K562 (cell line): ENCODE data around the gene BMF. TPM values are rescaled to one million over a fixed set of nuclear protein-coding genes. Genes with fewer than 3 reads are reported as not detected.

ENCODE experiments used
- AFF1 ChIP-seq, 2 experiments: fragments of 450-650 bp; IDR thresholded peaks; 2 replicates each; pipeline ENCODE4 v1.6.1; 2018; ENCODE audit warnings: mild to moderate bottlenecking in 2 of 2, low read depth in 1 of 2; ENCODE audit not compliant: partially characterized antibody in 2 of 2
- BCOR ChIP-seq: fragments of 450-650 bp; IDR thresholded peaks from 2 replicates; pipeline ENCODE4 v1.6.1; 2016
- CHD1 ChIP-seq: fragments of 200-600 bp; sonication (generic); IDR thresholded peaks from one replicate; pipeline ENCODE4 v1.6.1; 2012; ENCODE audit warnings: mild to moderate bottlenecking, moderate library complexity, low read length, inconsistent platforms
- HNRNPK ChIP-seq: fragments of 200-400 bp; formaldehyde crosslinking; IDR thresholded peaks from one replicate; pipeline ENCODE4 v1.6.1; 2018; ENCODE audit warnings: mild to moderate bottlenecking, low read depth, low read length; ENCODE audit not compliant: poor library complexity, severe bottlenecking
- HOXB6 ChIP-seq: fragments of 250-450 bp; sonication (Bioruptor Pico); IDR thresholded peaks from 2 replicates; pipeline ENCODE4 v1.5.1; 2022; ENCODE audit warnings: mild to moderate bottlenecking, borderline replicate concordance
- NFIC ChIP-seq: fragments of 450-650 bp; IDR thresholded peaks from 2 replicates; pipeline ENCODE4 v1.6.1; 2017; ENCODE audit warnings: mild to moderate bottlenecking, inconsistent platforms
- RERE ChIP-seq: sonication (generic); formaldehyde crosslinking; IDR thresholded peaks from 2 replicates; pipeline ENCODE4 v1.8.0; 2023; ENCODE audit warnings: missing genetic modification reagents, mild to moderate bottlenecking, borderline replicate concordance
- SMAD1 ChIP-seq: fragments of 150-350 bp; IDR thresholded peaks from 2 replicates; pipeline ENCODE4 v1.6.1; 2014; ENCODE audit warnings: low read length, low read depth; ENCODE audit not compliant: partially characterized antibody
- SREBF2 ChIP-seq: sonication (generic); formaldehyde crosslinking; IDR thresholded peaks from 2 replicates; pipeline ENCODE4 v1.4.0; 2020; ENCODE audit warnings: mild to moderate bottlenecking, missing genetic modification reagents
- ZBTB34 ChIP-seq: fragments of 250-450 bp; sonication (Bioruptor Pico); IDR thresholded peaks from 2 replicates; pipeline ENCODE4 v1.8.0; 2021; ENCODE audit warnings: mild to moderate bottlenecking, moderate library complexity
- ZFPM2 ChIP-seq: fragments of 250-450 bp; sonication (Bioruptor Pico); IDR thresholded peaks from 2 replicates; pipeline ENCODE4 v1.5.1; 2022; ENCODE audit warnings: mild to moderate bottlenecking
- ZNF232 ChIP-seq: sonication (generic); formaldehyde crosslinking; IDR thresholded peaks from 2 replicates; pipeline ENCODE4 v1.8.0; 2022; ENCODE audit warnings: mild to moderate bottlenecking, missing genetic modification reagents
- polyA plus RNA-seq, 8 experiments: library from polyadenylated mRNA; depleted of rRNA in 4 of 8; stranded (reverse) in 5 of 8; unstranded in 3 of 8; fragments of >200 nt; fragmentation: Nextera tagmentation in 2 of 8; fragmentation: Illumina TruSeq in 1 of 8; extraction: Ambion mirVana in 2 of 8; extraction: Trizol in 1 of 8; gene quantifications; 2 replicates each; pipeline versions ENCODE4 v1.2.1 to v1.2.3, GENCODE V29; 2011 to 2014; ENCODE audit warnings: inconsistent platforms in 1 of 8, missing spikeins in 1 of 8
- total RNA-seq, 7 experiments: library from RNA; depleted of rRNA in 6 of 7; stranded (reverse); fragments of >200 nt in 6 of 7; fragmentation: Illumina TruSeq in 2 of 7; extraction: Trizol in 2 of 7; gene quantifications; 2 replicates each; pipeline versions ENCODE4 v1.2.1 to v1.2.3, GENCODE V29; 2011 to 2021; ENCODE audit warnings: low replicate concordance in 1 of 7
- TF ChIP-seq, protein P1 (sequence below): fragments of 450-650 bp; IDR thresholded peaks from one replicate; pipeline ENCODE4 v1.6.1; 2018; ENCODE audit warnings: mild to moderate bottlenecking, moderate library complexity; ENCODE audit not compliant: partially characterized antibody

The BMF gene
- total and polyA plus RNA-seq, 9 of the 15 experiments (the other 6 are each of a cell fraction or from before 2014, with no cell fraction given): 0.25 to 0.91 (median 0.59) TPM; not detected in 2

- TF ChIP-seq RERE (no peak), HNRNPK (no peak), ZNF232 (CRISPR knock-in tag) (no peak), CHD1 (no peak), SMAD1 (peak; percentile 25), SREBF2 (no peak), HOXB6 (CRISPR knock-in tag) (no peak), BCOR (no peak), AFF1 (IDR thresholded peaks at IDR 0.05; ENCODE audit: low read depth in 1 of 2, partially characterized antibody in 2 of 2) (peak in 1 of 2 experiments; percentile 17), ZBTB34 (no peak), NFIC (no peak), ZFPM2 (CRISPR knock-in tag) (no peak)
- TF ChIP-seq, protein P1, sequence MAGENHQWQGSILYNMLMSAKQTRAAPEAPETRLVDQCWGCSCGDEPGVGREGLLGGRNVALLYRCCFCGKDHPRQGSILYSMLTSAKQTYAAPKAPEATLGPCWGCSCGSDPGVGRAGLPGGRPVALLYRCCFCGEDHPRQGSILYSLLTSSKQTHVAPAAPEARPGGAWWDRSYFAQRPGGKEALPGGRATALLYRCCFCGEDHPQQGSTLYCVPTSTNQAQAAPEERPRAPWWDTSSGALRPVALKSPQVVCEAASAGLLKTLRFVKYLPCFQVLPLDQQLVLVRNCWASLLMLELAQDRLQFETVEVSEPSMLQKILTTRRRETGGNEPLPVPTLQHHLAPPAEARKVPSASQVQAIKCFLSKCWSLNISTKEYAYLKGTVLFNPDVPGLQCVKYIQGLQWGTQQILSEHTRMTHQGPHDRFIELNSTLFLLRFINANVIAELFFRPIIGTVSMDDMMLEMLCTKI: no peak
These were observed 10.0 kb downstream of the BMF start (continued) for GRCh38 chr15:40098489-40099261.
